Activated T-helper 1 cell treated with anti-CD3 and anti-CD28 coated beads, Interleukin-12 subunit alpha, Interleukin-12 subunit beta, Interleukin-2, Interleukin-4 antibody, amounts not matched to agents 30 ng/mL and 10 ng/mL and 1 ng/mL, durations not matched to agents 14 hours and 24 hours and 36 hours (primary cell): ENCODE data around the gene SLC41A3. TPM values are rescaled to one million over a fixed set of nuclear protein-coding genes. Genes with fewer than 3 reads are reported as not detected.

Experiments
- DNase-seq: peaks from one replicate; pipeline ENCODE4 v3.0.0; 2021; ENCODE audit warnings: low spot score
- H3K27ac Mint-ChIP-seq: one replicate; pipeline ENCODE4 v1.8.0; 2021; ENCODE audit warnings: mild to moderate bottlenecking, mixed read lengths
- H3K27me3 Mint-ChIP-seq: one replicate; pipeline ENCODE4 v1.8.0; 2022; ENCODE audit warnings: mild to moderate bottlenecking, moderate library complexity, mixed read lengths; ENCODE audit not compliant: insufficient read depth
- H3K36me3 Mint-ChIP-seq: one replicate; pipeline ENCODE4 v1.8.0; 2021; ENCODE audit warnings: low read depth, mixed read lengths
- H3K4me1 Mint-ChIP-seq: one replicate; pipeline ENCODE4 v1.8.0; 2021; ENCODE audit warnings: low read depth, mixed read lengths
- H3K4me3 Mint-ChIP-seq: one replicate; pipeline ENCODE4 v1.8.0; 2021; ENCODE audit warnings: mild to moderate bottlenecking, moderate library complexity, mixed read lengths
- H3K9me3 Mint-ChIP-seq: one replicate; pipeline ENCODE4 v1.8.0; 2021; ENCODE audit warnings: mixed read lengths
- intact Hi-C: fragments of 100-400 bp; cut with micrococcal nuclease; formaldehyde crosslinking; loops from one replicate; pipeline ENCODE4 v1.15.1; 2024
- total RNA-seq: library from RNA; stranded (reverse); gene quantifications from 2 replicates; pipeline ENCODE4 v1.2.3, GENCODE V29; 2022

Gene SLC41A3
- total RNA-seq, 1 donor from 2014 or later = 23.4 TPM

- no peak for DNase-seq
- Mint-ChIP-seq H3K9me3 (peaks cover 13% of the 10 kb centered on the region), H3K36me3 (peaks cover 3% of the 10 kb centered on the region), H3K27me3 (no peaks in the 10 kb centered on the region), H3K27ac (no peak overlapping the region), H3K4me3 (no peak overlapping the region), H3K4me1 (no peaks in the 10 kb centered on the region)
- intact Hi-C loops = no loop called here
Measured at GRCh38 chr3:126029241-126029640, 54.7 kb downstream of the SLC41A3 start.

- no peak overlapping the region for H3K4me3 Mint-ChIP-seq
- intact Hi-C loops = no loop called here
- H3K36me3 Mint-ChIP-seq = peaks cover 3% of the 10 kb centered on the region
- DNase-seq = no peak
- peaks cover 13% of the 10 kb centered on the region for H3K9me3 Mint-ChIP-seq
- H3K27ac Mint-ChIP-seq = no peak overlapping the region
- no peaks in the 10 kb centered on the region for H3K4me1 Mint-ChIP-seq
- no peaks in the 10 kb centered on the region for H3K27me3 Mint-ChIP-seq
Measured at GRCh38 chr3:126028096-126028495, 55.8 kb downstream of the SLC41A3 start.

- peaks cover 13% of the 10 kb centered on the region for H3K9me3 Mint-ChIP-seq
- H3K36me3 Mint-ChIP-seq = peaks cover 3% of the 10 kb centered on the region
- H3K4me3 Mint-ChIP-seq = no peak overlapping the region
- H3K27me3 Mint-ChIP-seq = no peaks in the 10 kb centered on the region
- no peaks in the 10 kb centered on the region for H3K4me1 Mint-ChIP-seq
- no peak for DNase-seq
- intact Hi-C loops = no loop called here
- H3K27ac Mint-ChIP-seq = no peak overlapping the region
Measured at GRCh38 chr3:126026761-126027160, 57.2 kb downstream of the SLC41A3 start.

GRCh38 chr3:126026277-126026751, 57.6 kb downstream of the SLC41A3 start:
- Mint-ChIP-seq H3K27me3 (no peaks in the 10 kb centered on the region), H3K27ac (no peak overlapping the region), H3K9me3 (peaks cover 13% of the 10 kb centered on the region), H3K4me3 (no peak overlapping the region), H3K4me1 (no peaks in the 10 kb centered on the region), H3K36me3 (peaks cover 3% of the 10 kb centered on the region)
- intact Hi-C loops = no loop called here
- no peak for DNase-seq

- no peak overlapping the region for H3K4me3 Mint-ChIP-seq
- no peak overlapping the region for H3K27ac Mint-ChIP-seq
- DNase-seq = no peak
- H3K9me3 Mint-ChIP-seq = peaks cover 13% of the 10 kb centered on the region
- H3K27me3 Mint-ChIP-seq = no peaks in the 10 kb centered on the region
- no peaks in the 10 kb centered on the region for H3K4me1 Mint-ChIP-seq
- peaks cover 3% of the 10 kb centered on the region for H3K36me3 Mint-ChIP-seq
- intact Hi-C loops = no loop called here
Measured at GRCh38 chr3:126025862-126026261, 58.1 kb downstream of the SLC41A3 start.

- Mint-ChIP-seq H3K27me3 (no peaks in the 10 kb centered on the region), H3K36me3 (peaks cover 3% of the 10 kb centered on the region), H3K27ac (no peak overlapping the region), H3K9me3 (peaks cover 13% of the 10 kb centered on the region), H3K4me1 (no peaks in the 10 kb centered on the region), H3K4me3 (no peak overlapping the region)
- intact Hi-C loops = no loop called here
- DNase-seq = no peak
Measured at GRCh38 chr3:126025116-126025729, 58.7 kb downstream of the SLC41A3 start.

- H3K27ac Mint-ChIP-seq = no peak overlapping the region
- H3K36me3 Mint-ChIP-seq = peaks cover 3% of the 10 kb centered on the region
- DNase-seq = no peak
- no peaks in the 10 kb centered on the region for H3K4me1 Mint-ChIP-seq
- H3K4me3 Mint-ChIP-seq = no peak overlapping the region
- intact Hi-C loops = no loop called here
- no peaks in the 10 kb centered on the region for H3K27me3 Mint-ChIP-seq
- H3K9me3 Mint-ChIP-seq = peaks cover 13% of the 10 kb centered on the region
Measured at GRCh38 chr3:126024049-126024854, 59.7 kb downstream of the SLC41A3 start.

GRCh38 chr3:126023390-126023789, 60.5 kb downstream of the SLC41A3 start:
- Mint-ChIP-seq H3K27ac (no peak overlapping the region), H3K9me3 (peaks cover 12% of the 10 kb centered on the region), H3K36me3 (peaks cover 3% of the 10 kb centered on the region), H3K27me3 (no peaks in the 10 kb centered on the region), H3K4me1 (no peaks in the 10 kb centered on the region), H3K4me3 (no peak overlapping the region)
- no peak for DNase-seq
- intact Hi-C loops = no loop called here

GRCh38 chr3:126022741-126023359, 61.1 kb downstream of the SLC41A3 start:
- Mint-ChIP-seq H3K27ac (no peak overlapping the region), H3K9me3 (peaks cover 7% of the 10 kb centered on the region), H3K36me3 (peaks cover 3% of the 10 kb centered on the region), H3K27me3 (no peaks in the 10 kb centered on the region), H3K4me1 (no peaks in the 10 kb centered on the region), H3K4me3 (no peak overlapping the region)
- no peak for DNase-seq
- intact Hi-C loops = no loop called here

GRCh38 chr3:126021702-126022101, 62.2 kb downstream of the SLC41A3 start:
- peaks cover 3% of the 10 kb centered on the region for H3K36me3 Mint-ChIP-seq
- H3K9me3 Mint-ChIP-seq = no peaks in the 10 kb centered on the region
- no peak overlapping the region for H3K4me3 Mint-ChIP-seq
- DNase-seq = no peak
- no peaks in the 10 kb centered on the region for H3K4me1 Mint-ChIP-seq
- intact Hi-C loops = no loop called here
- H3K27ac Mint-ChIP-seq = no peak overlapping the region
- no peaks in the 10 kb centered on the region for H3K27me3 Mint-ChIP-seq

GRCh38 chr3:126021224-126021623, 62.7 kb downstream of the SLC41A3 start:
- DNase-seq = no peak
- no peak overlapping the region for H3K27ac Mint-ChIP-seq
- H3K9me3 Mint-ChIP-seq = no peaks in the 10 kb centered on the region
- peaks cover 3% of the 10 kb centered on the region for H3K36me3 Mint-ChIP-seq
- H3K27me3 Mint-ChIP-seq = no peaks in the 10 kb centered on the region
- no peaks in the 10 kb centered on the region for H3K4me1 Mint-ChIP-seq
- no peak overlapping the region for H3K4me3 Mint-ChIP-seq
- intact Hi-C loops = no loop called here

GRCh38 chr3:126019683-126020082, 64.2 kb downstream of the SLC41A3 start:
- H3K27ac Mint-ChIP-seq = no peak overlapping the region
- no peaks in the 10 kb centered on the region for H3K27me3 Mint-ChIP-seq
- no peaks in the 10 kb centered on the region for H3K9me3 Mint-ChIP-seq
- no peak overlapping the region for H3K4me3 Mint-ChIP-seq
- no peaks in the 10 kb centered on the region for H3K4me1 Mint-ChIP-seq
- intact Hi-C loops = no loop called here
- DNase-seq = no peak
- no peaks in the 10 kb centered on the region for H3K36me3 Mint-ChIP-seq

- Mint-ChIP-seq H3K27ac (no peak overlapping the region), H3K4me3 (no peak overlapping the region), H3K4me1 (no peaks in the 10 kb centered on the region), H3K9me3 (no peaks in the 10 kb centered on the region), H3K27me3 (no peaks in the 10 kb centered on the region), H3K36me3 (no peaks in the 10 kb centered on the region)
- no peak for DNase-seq
- intact Hi-C loops = no loop called here
Measured at GRCh38 chr3:126018995-126019394, 64.9 kb downstream of the SLC41A3 start.
